ENCODE data around the gene CCSER1.

- TF ChIP-seq EZH2 (IDR thresholded peaks at IDR 0.05) (no peak), POLR2AphosphoS5 (IDR thresholded peaks at IDR 0.05; ENCODE audit: borderline replicate concordance, low read depth, low read length) (no peak)
Measured at GRCh38 chr4:90990284-90990683, 863.1 kb downstream of the CCSER1 start.

Measured in SK-N-MC (cell line).